ENCODE data around the gene NRG2.

NRG2 gene

DNA sequence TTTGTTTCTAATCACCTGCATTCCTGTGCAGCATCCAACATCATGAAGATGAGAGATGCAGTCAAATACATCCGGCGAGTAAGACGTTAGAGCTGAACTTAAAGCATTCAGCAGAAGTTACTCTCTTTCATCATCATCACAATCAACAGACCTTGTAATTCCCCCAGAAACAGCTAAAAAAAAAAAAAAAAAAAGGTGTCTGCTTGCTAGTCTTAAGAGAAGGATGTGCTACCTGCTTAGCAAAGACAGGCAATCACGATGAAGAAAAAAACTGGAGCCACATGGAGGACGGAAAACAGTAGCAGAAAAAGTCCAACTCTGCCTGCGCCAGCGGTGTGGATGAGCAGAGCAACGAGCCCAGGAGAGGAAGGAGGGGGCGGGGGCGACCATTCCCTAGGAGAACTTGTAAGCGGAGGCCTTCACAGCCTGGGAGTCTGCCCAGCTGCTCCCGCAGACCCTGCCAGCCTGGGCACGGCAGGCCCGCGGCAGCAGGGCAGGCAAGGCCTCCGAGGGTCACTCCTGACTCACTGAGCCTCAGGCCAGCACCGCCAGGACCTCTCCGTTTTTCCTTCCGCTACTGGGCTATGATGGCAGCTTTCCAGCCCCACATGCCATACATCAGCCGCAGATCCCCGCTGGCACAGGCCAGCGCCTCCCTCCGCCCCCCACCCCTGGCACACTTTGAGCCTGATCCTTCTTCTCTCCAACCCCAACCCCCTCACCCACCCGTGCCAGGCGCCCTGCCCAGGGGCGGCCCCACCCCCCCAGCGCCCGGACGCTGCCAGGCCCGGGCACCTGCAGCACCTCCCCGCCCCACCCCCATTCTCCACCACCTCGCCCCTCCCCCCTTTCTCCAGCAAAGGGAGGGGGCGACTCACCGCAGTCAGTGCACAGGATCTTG is 1.4 kb downstream of the NRG2 start:
- no peak for DNase-seq (ENCODE audit: low read depth in 2 of 3, low spot score in 1 of 3)

DNA sequence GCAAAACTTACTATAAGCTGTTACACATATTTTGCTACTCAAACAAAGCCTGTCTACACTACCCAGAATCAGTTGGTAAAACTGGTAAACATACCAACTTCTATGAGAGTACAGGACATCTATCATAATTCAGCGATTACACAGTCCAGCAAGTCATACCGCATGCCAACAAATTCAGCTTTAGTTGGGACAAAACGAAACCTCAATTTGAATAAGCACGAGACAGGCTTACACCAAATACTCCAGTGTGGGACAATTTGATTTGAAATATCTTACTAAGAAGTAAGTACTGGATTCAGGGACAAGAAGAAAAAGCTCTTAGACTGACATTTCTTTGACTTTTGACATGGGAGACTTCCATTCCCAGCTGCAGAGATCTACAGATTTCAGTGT is 2.0 kb downstream of the NRG2 start:
- DNase-seq (ENCODE audit: low read depth in 2 of 3, low spot score in 1 of 3) = no peak

DNA sequence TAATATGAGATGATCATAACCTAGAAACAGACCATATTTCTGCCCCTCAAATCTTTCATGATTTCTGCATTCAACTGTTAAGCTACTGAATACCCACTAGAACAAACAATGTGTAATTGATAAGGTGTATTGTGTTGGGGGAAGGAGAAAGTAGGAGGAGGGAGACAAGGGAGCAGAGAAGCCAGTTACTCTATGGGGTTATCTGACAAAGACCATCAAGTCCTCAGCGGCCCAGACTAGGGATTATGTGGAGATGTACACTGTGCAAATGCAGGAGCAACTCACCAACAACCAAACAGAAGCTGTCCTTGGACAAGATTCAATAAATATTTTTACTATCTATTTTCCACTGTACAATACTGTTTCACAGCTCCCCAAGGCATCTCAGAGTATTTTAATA is 2.7 kb downstream of the NRG2 start:
- DNase-seq (ENCODE audit: low read depth in 2 of 3, low spot score in 1 of 3) = no peak

DNA sequence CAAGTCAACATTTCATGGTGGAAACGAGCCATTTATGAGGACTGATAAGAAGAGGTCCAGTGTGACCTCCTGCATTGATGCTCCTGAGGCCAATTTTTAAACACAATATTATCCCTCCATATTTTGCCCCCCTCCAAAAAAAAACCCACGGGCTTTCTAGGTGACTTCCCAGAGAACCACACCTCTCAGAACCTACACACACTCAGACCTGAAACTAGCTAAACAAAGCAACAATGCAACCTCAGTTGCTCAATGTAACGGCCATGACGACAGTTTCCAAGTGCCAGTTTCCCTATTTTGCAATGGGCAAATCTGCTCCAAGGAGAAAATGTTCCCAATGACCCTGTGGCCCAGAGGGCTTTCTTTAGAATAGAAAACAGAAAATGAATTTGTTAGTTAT is 3.5 kb downstream of the NRG2 start:
- no peak for DNase-seq (ENCODE audit: low read depth in 2 of 3, low spot score in 1 of 3)

DNA sequence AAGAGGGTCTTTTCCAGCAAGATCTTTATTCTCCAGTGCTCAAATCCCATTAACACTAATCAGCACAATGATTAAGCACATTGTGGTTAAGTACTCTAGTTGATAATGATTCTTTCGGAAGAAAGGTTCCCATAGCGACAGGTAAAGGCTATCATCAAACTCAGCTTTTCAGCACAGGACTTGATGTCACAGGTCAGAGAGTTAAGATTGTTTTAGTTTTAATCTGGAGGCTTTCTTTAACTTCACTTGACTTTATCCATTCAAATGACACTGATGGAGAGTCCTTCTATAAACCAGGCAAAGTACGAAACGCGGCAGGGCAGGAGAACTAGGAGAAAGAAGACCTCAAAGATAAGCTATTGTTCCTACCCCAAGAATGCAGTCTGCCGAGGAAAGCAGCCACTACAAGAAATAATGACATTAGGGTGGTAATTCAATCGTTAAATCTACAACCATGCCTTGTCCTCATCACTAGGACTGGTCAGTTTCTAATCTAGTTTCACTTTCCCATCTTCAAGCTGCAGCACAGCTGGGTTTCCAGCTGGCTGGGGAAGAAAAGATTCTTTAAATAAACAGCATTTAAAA is 4.6 kb downstream of the NRG2 start:
- no peak for DNase-seq (ENCODE audit: low read depth in 2 of 3, low spot score in 1 of 3)

DNA sequence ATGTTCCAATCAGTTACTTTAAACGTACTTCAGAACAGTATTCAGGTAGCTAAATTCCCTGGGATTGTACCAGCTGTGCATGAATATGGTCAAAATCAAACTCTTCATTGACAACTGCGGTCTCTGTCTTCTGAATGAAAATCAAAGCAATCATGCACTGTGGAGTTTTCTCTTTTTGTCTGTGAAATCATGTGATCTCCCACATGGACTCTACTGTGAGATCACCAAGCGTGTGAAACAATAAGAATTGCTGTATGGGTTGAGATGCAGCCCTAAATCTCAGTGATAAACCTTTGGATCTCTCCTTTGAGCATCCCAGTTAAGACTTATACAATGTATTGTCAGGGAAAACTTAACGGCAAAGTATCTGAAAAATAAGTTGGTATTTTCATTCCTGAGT is 6.1 kb downstream of the NRG2 start:
- no peak for DNase-seq (ENCODE audit: low read depth in 2 of 3, low spot score in 1 of 3)

DNA sequence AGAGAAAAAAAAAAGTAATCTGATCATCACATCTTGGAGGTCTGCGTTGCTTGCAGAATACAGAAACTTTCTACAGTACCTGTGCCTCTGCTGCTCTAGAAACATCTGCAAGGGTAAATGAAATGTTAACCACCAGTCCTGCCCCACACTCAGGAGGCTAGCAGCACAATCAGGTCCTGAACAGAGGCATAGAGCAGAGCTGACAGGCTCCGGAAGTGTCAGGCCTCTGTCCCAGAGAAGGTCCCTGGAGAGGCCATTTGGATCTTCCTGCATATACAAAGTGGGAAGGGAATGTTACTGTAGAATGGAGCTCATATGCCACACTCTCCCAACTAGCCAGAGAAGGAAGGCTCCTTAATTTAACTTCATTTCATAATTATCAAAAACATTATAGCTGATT is 7.2 kb downstream of the NRG2 start:
- DNase-seq (ENCODE audit: low read depth in 2 of 3, low spot score in 1 of 3) = no peak

DNA sequence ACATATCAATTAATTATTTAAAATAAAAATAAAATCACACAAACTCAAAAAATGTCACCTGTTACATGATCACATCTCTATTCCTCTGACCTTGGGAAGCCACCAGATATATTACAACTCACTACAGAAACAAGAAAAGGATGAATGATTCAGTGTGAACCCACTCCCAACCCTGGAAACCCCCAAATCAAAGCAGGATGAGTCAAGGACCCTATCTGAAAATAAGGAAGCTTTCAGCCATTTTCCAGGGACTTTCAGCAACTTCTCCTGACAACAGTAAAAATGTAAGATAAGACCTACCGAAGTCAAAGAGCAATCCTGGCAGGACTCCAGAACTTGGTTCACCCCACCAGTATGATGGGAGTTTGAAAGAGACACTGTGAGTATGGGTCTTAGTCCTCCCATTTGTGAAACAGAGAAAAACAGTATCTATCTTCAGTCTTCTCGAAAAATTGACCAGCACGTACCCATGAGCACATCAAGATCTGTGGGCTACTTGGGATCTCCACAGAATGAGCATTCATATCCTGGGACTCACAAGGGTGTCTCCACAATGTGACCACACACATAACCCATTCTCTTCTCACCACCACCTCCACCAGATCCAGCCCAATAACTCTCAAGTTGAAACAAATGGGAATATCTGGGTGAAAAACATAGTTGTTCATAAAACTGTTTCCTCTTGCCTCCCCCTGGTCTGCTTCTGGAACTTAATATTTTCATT is 9.9 kb downstream of the NRG2 start:
- DNase-seq (ENCODE audit: low read depth in 2 of 3, low spot score in 1 of 3) = no peak

DNA sequence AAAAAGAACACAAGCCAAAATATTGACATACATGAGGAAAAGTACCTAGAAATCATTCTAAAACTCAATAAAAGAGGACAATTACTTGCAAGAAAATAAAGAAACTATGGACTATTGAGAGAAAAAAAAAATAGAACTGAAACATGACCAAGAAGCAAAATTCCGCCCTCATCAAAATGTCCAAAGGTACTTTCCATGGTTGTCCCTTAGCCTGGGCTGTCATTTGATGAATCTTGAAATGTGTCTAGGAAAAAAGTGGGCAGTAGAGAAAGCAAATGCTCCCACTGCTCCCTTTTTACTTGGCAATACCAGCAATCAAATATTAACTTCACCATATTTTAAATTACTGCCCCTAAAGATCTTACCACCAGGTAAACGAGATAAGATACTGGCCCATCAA is 10.8 kb downstream of the NRG2 start:
- no peak for DNase-seq (ENCODE audit: low read depth in 2 of 3, low spot score in 1 of 3)

DNA sequence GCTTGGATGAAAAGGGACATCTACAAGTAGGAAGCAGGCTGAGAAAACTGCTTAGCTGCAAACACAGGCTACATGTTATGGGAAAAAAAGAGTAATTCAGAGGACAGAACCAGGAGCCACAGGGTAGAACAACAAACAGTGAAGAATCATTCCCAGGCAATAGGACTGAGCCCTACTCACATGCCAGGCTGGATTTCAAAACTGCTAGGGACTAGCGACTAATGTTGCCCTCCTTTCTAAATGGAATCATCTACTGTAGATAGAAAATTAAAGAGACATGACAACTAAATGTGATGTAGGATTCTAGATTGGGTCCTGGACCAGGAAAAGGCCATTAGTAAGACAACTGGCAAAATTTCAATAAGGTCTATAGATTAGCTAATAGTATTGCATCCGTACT is 15.3 kb downstream of the NRG2 start:
- DNase-seq (ENCODE audit: low read depth in 2 of 3, low spot score in 1 of 3) = no peak

DNA sequence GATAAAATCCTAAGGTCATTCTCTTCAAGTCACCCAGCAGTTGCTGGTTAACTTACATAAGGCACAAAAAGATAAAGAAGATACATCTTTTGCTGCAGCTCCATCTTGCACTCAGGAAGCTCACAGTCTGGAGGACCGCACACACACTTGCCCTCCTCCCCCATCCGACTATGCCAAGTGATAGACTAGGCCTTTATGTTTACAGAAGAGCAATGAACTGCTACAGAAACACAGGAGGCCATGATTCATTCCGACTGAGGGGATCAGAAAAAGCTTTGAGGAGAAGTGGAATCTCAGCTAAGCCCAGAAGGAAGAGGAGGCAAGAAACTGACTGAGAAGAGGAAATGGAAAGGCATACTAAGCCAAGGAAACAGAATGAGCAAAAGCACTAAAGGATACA is 17.4 kb downstream of the NRG2 start:
- DNase-seq (ENCODE audit: low read depth in 2 of 3, low spot score in 1 of 3) = no peak

DNA sequence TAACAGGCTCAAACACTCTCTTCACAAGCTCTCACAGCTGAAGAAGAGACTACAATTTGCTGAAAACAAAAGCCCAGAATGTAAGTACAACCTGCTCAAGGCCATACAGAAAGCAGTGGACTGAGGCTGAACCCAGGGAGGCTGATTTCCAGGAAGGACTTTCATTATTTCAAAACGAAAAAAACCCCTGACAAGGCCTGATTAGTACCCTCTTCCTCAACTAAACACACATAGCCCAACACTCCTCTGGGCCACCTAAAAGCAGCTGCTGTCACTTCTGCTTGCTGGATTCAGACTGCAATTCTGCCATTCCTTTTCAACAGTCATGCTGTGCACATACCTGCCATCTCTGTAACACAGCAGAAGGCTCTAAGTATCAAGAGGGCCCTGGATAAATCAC is 18.2 kb downstream of the NRG2 start:
- no peak for DNase-seq (ENCODE audit: low read depth in 2 of 3, low spot score in 1 of 3)

DNA sequence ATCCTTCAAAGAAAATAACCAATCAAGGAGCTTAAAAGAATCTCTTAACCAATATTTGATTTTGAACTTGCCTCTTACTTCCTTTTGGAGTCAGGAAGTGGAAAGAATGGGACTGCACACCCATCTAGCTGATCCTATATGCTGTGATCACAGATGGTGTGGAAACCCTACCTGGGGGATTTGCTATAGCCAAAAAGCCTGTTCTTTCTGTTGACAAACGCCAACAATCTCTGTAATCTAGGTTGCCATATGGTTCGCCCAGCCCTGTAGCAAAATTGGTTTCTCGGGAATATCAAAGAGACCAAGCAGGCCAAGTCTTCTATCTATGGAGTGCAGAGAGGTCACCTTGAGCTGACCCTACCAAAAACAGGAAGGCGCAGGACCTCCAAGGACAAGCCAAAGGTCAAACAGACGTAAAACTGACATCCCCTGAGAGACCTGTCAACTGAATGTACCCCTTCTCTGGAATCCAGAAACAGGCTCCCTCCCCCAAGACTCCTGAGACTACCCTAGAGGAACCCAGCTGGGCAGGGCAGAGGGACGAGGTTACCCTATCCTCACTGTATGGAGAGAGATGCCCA is 19.4 kb downstream of the NRG2 start:
- no peak for DNase-seq (ENCODE audit: low read depth in 2 of 3, low spot score in 1 of 3)

DNA sequence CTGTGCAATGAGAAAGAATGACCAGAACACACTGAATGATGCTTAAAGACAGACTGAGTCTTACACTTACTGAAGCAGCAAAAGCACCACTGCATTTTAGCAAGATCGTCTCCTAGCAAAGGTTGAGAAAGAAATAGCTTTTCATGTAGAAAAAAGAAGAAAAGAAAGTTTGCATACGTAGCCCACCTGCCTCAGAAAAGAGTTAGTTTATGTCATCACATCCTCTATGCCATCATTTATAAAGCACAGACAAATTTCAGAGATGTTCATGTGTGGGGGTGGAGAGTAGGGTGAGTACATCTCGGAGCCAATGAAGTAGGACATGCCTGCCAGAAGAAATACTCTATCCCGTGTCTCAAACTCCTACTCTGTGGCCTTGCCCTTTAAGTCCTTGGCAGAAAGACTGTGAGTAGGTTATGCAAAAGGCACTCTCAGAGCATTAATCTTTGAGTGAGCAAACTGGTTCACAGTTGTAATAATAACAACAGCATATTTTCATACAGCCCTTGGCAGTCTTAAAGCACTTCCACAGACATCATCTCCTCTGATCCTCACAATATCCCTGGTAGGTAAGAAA is 22.4 kb downstream of the NRG2 start:
- DNase-seq (ENCODE audit: low read depth in 2 of 3, low spot score in 1 of 3) = no peak

DNA sequence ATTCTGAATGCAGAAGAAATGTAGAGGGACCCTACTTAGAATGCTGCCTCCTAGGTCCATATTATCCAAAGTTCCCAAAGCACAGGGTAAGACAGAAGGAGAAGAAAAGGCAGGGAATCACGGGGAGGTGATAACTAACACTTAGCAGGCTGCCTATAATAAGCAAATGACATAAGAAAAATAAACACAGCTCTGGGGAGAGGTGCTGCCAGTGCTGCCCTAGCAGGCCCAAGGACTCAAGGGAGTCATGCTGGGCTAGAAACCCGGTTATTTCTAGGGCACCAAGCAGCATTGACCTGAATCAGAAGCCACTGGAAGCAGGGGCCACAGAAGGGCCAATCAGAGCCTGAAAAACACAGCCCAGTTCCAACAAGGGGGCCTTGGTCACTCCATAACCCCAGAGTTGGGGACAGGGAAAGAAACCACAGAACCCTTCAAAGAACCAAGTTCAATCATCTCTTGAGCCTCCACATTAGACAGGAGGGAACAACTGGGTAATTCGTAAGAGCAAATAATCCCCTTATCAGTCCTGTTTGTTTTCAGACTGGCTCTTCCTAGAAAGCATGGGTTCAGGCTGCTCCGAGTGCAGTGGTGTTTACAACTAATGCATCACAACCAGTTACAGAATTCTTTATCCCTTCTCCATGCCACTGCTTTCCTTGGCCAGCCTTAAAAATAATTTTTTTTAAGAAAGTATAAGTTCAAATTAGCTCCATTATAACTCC is 24.0 kb downstream of the NRG2 start:
- DNase-seq (ENCODE audit: low read depth in 2 of 3, low spot score in 1 of 3) = no peak

DNA sequence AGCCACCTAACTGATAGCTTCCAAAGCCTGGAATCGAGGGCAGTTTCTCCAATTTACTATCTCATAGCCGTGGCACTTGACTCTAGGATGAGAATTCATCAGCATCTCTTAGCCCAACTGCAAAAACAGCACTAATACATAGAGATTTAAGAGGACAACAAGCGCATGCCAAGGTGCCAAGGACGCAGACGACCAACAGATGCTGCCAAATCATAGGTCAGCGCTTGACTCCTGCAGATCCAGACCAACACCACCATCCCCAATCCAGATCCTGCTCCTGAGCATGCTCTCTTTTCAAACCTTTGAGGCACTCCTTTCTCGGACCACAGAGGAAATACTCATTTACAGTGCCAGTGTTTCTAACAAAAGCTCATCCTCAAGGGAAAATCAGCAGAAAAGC is 24.6 kb downstream of the NRG2 start:
- no peak for DNase-seq (ENCODE audit: low read depth in 2 of 3, low spot score in 1 of 3)

DNA sequence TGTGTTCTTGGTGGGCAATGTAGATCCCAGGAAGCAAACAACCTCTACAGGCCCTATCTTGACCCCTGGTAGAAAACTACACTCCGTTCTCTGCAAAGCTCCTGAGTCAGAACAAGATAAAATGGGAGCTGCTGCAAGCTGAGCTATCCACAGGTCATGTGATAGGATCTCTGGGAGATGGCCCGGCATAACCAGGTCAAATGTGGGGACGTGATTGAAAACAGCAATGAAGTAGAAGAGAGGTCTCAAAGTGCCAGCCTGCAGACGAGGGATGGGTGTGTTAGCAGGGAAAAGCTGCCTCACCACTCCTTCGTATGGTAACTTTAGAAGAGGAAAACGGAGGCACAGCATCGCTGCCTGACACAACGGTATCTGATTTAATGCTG is 25.0 kb downstream of the NRG2 start:
- DNase-seq (ENCODE audit: low read depth in 2 of 3, low spot score in 1 of 3) = no peak

DNA sequence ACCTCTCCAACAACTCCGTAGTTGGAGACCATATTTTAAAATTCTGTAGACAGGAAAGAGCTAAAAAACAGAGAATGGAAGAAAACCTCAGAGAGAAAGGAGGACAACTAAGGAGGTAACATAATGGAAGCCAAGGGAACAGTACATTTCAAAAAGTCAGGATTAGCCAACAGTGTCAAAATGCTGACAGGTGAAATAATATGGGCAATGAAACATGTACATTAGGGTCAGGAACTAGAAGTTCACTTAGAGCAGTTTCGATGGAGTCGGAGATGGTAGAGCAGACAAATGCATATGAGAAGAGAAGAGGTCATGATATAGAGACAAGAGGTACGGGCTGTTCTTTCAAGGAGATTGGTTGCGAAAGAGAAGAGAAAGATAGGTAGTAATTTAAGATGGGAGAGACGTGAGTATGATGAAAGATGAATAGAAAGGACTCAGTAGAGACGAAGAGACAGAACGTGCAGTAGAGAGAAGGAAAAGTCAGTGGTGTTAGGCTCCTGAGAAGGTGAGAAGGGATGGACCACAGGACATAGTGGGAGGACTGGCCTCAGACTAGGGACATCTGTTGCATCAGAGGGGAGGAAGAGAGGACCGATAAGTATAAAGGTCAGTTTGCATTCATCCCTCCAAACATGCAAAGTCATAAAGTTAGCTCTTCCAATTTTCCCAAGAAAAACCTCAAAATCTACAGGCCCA is 25.6 kb downstream of the NRG2 start:
- no peak for DNase-seq (ENCODE audit: low read depth in 2 of 3, low spot score in 1 of 3)

DNA sequence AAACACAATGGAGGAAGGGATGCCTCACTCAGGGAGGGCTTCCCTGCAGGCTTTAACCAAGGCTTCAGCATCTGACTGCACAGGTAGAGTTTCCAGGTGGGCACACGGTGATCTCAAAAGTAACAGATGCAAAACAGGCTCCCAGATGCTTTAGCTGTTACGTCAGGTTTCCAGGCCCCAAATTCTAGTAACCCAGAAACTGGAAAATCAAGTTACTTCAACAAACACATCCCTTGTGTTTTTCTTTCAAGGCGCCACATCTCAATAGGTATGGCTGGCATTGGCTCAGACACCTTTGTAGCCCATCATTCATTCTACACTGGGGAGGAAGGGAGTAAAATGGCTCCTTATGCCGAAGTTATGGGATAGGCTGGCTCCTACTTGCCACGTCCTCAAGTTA is 27.4 kb downstream of the NRG2 start:
- DNase-seq (ENCODE audit: low read depth in 2 of 3, low spot score in 1 of 3) = no peak

DNA sequence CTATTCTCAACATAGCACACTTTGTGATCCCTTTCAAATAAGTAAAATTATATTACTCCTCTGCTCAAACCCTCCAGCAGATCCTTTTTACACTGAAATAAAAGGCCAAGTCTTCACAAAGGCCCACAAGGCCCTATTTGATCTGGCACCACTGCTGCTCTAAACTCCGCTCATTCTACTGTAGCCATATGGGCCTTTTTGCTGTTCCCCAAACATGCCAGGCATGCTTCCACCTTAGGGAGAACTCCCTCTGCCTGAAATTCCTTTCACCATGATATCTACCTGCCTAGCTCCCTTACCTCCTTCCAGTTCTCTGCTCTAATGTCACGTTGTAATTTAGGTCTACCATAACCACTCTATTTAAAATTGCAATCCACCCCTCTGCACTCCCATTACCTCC is 28.3 kb downstream of the NRG2 start:
- no peak for DNase-seq (ENCODE audit: low read depth in 2 of 3, low spot score in 1 of 3)
